GM12872 (cell line): ENCODE results near the gene PCF11.

Experiments used
- CTCF ChIP-seq: IDR thresholded peaks from 3 replicates; pipeline ENCODE4 v1.5.1; 2011; ENCODE audit warnings: low read depth, mild to moderate bottlenecking, low read length, moderate library complexity; ENCODE audit not compliant: insufficient read depth

Gene PCF11

GRCh38 chr11:83156996-83157593 lies at the start of gene PCF11:
TSS of gene PCF11 (plus strand) at chr11:83157131. CDS start at chr11:83157440, 309 bp downstream.
- no peak for TF ChIP-seq CTCF

- TF ChIP-seq CTCF = no peak
Measured at GRCh38 chr11:83112886-83113285, 44.0 kb upstream of the PCF11 start.

GRCh38 chr11:83115026-83115425 lies 41.9 kb upstream of the PCF11 start:
- no peak for TF ChIP-seq CTCF

- no peak for TF ChIP-seq CTCF
Measured at GRCh38 chr11:83115551-83115950, 41.4 kb upstream of the PCF11 start.

GRCh38 chr11:83116015-83116641 lies 40.8 kb upstream of the PCF11 start:
- TF ChIP-seq CTCF = no peak

- TF ChIP-seq CTCF = no peak
Measured at GRCh38 chr11:83118814-83119213, 38.1 kb upstream of the PCF11 start.

GRCh38 chr11:83119216-83119615 lies 37.7 kb upstream of the PCF11 start:
- TF ChIP-seq CTCF = no peak
